Hematopoietic multipotent progenitor cell treated with erythropoietin and hydrocortisone succinate and interleukin-3 and kit ligand, for 15 days (in vitro differentiated cells): Measurements from ENCODE around the gene TSR3.
"Not testable (repeated sequence)": the region's sequence is repeated elsewhere in the genome, so short reads cannot be mapped to it uniquely, and the experiment has no call there.

Source experiments
- DNase-seq: peaks from one replicate; pipeline ENCODE4 v3.0.0-alpha.2; 2015; ENCODE audit warnings: low spot score

Gene TSR3

GRCh38 chr16:1337486-1337885 lies 14.2 kb downstream of the TSR3 start:
- DNase-seq = no peak

DNA sequence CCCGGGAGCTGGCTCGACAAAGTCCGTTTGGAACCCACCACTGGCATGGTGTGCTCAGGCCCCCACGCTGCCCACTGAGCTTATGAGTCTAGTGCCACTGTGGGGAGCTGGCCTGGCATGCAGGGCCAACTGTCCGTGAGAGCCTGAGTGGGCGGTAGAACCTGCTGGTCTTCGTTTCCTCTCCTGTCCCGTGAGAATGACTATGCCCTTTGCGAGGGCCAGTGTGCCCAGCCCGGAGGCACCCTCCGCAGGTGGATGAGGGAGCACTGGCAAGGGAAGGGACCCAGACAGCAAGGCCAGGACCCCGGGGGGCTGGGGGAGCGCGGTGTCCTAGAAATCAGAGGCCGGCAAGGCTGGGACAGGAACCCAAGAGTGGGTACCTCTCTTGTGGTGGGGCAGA lies 15.1 kb downstream of the TSR3 start:
- no peak for DNase-seq

DNA sequence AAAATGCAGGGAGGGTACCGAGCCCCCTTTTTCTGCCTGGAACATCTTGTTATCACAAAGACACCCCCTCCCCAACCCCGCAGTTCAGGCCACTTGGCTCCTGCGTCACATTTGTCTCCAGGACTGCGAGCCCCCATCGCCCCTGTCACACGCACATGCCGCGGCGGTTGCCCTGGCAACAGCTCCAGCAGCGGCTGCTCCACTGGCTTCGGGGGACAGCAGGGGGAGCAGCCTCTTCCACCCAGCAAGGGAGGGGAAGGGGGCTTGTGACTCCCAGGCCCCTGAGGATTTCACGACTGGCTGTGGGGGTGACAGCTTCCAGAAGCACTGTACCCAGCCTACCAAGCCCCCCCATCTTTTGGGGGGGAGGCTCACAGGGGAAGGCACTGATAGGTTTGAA lies 15.7 kb downstream of the TSR3 start:
- no peak for DNase-seq

DNA sequence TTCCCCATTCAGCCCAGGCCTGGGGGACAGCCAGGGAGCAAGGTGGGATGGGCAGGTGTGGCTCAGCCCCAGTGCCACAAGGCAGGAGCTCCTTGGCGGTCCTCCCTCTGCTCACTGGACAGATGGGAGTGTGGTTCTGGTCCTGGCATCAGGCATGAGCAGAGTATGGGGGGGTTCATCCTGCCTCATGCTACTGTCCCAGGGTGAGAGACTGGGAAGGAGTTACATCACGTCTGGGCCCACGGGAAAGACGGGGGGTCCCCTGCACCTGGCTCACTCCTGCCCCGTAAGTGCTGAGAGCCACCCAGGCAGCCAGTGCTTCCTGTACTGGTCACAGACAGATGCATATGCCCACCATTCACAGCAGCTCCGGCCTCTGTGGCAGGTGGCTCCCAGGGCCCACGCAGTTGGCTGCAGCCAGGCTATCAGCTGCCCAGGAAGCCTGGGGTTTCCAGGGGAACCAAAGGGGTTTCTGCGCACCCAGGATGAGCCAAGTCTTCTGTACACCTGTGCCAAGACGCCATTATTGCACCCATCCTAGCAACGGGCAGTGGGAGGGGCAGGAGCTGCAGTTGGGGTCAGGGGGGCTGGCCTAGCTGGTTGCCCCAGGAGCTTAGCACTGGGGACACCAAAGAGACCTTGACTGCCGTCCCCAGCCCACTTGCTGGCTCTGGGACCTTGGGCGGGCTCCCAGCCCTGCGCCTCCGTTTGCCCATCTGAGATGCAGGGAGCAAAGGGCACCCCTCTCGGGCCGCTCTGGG lies 16.3 kb downstream of the TSR3 start:
- DNase-seq = no peak

GRCh38 chr16:1334739-1335138 lies 16.9 kb downstream of the TSR3 start:
- DNase-seq = no peak

- no peak for DNase-seq
Measured at GRCh38 chr16:1333854-1334700, 17.6 kb downstream of the TSR3 start.

GRCh38 chr16:1333149-1333812 lies 18.4 kb downstream of the TSR3 start, which contains the start of gene BAIAP3:
TSS of gene BAIAP3 (plus strand) at chr16:1333645. CDS start at chr16:1338550, 4,905 bp downstream.
- peak; percentile 44 for DNase-seq

DNA sequence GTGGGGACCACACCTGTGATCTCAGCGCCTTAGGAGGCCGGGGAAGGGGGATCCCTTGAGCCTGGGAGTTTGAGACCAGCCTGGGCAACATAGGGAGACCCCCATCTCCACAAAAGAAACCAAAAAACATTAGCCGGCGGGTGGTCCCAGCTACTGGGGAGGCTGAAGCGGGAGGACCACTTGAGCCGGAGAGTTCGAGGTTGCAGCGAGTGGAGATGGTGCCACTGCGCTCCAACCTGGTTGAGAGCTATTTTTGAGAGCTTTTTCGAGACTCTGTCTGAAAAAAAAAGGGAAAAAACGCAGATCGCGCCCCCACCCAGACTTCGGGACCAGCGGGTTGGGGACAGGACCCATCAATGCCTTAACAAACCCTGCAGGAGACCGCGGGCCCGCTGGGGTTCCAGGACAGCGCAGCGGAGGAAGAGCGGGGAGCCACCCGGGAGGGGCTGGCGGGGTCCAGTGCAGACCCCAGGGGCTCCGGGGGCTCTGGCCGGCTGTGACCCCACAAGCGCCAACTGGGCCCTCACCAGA lies 19.0 kb downstream of the TSR3 start:
- no peak for DNase-seq

DNA sequence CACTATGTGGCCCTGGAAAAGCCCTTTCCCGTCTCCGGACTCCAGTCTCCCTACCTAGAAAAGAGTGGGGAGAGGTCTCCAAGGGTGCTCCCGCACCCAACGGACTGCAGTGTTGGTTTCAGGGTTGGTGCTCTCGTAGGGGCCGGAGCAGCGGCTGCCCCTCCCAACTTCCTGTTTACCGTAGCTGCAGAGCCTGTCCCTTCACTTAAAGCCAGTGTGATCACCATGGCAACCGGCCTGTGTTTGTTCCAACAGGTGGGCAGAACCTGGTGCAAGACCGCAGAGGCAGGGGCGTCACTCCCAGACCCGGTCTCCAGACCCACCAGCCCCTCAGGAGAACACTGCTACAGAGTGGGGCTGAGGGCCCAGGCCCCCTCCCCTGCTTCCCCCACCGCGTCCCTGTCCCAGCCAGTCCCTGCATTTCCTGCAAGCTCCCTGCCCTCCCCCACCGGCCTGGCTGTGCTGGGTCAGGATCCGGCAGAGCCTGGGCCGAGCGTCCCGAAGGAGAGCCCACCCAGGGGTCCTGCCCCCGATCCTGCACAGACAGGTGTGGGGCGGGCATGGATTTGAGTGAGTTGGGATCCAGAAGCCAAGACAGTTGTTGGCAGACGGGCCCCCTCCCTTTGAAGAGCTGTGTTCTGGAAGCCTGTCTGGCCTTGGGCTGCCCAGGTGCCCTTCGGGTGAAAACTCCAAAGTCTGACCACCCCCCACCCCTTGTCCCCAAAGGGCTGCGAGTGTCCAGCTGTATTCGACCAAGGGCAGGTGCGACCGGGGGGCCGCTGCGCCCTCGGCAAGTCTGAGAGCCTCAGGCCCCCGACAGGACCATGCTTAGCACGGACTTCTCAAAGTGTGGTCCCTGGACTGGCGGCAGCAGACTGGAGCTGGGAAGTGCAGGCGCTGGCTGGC lies 19.7 kb downstream of the TSR3 start:
- DNase-seq = no peak

GRCh38 chr16:1330931-1331711 lies 20.6 kb downstream of the TSR3 start:
- no peak for DNase-seq

- peak; percentile 40 for DNase-seq
Measured at GRCh38 chr16:1330260-1330914, 21.3 kb downstream of the TSR3 start.

- not testable (repeated sequence) for DNase-seq
Measured at GRCh38 chr16:1328961-1329360, 22.7 kb downstream of the TSR3 start.

DNA sequence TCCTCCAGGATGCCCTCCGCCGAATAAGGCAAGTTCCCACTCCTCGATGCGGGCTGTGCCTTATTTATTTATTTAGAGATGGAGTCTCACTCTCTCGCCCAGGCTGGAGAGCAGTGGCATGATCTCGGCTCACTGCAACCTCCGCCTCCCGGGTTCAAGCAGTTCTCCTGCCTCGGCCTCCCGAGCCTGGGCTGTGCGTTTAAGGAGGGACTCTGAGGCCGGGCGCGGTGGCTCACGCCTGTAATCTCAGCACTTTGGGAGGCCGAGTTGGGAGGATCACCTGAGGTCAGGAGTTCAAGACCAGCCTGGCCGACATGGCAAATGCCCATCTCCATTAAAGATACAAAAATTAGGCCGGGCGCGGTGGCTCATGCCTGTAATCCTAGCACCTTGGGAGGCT lies 23.5 kb downstream of the TSR3 start:
- DNase-seq = not testable (repeated sequence)

GRCh38 chr16:1327619-1327947 lies 24.1 kb downstream of the TSR3 start:
- DNase-seq = no peak

DNA sequence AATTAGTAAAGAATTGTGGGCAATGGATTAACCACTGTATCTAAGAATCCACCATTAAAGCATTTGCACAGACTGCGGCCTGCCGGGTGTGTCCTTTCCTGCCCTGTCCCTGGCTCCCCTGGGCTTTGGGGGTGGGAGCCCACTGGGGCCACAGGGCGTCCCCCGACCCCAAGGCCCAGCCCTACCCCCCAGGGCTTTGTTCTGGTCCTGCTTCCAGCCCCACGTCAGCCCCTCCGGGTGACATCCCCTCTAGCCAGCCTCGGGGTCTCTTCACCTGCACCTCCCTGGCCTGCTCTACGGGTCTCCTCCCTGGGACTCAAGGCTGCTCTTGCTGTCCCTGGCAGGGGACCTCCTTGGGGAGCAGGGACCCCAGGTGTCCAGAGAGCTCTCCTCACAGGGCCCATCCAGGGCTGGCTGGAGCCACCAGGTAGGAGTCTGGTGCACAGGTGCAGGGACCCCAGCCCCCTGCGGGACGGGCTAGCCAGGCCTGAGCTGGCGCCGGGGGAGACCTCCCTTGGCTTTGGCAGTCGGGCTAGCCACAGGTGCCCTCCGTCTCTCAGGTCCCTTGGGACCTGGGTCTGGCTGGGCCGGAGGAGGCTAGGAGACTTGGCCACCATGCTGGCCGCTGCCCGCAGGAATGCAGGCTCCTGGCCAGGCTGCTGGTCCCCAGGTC lies 24.6 kb downstream of the TSR3 start:
- DNase-seq = no peak

- no peak for DNase-seq
Measured at GRCh38 chr16:1326391-1326790, 25.3 kb downstream of the TSR3 start.

- no peak for DNase-seq
Measured at GRCh38 chr16:1325673-1326371, 25.9 kb downstream of the TSR3 start.

GRCh38 chr16:1325261-1325660 lies 26.4 kb downstream of the TSR3 start:
- DNase-seq = no peak

- DNase-seq = no peak
Measured at GRCh38 chr16:1324286-1324826, 27.3 kb downstream of the TSR3 start.
